ENCODE data around the gene ADAP2.

ADAP2 gene

GRCh38 chr17:30981531-30982519 lies 60.1 kb downstream of the ADAP2 start:
- DNase-seq, result no peak
- H3K79me2 ChIP-seq (ENCODE audit: low read length), result no peaks in the 10 kb centered on the region
- H3F3A ChIP-seq (ENCODE audit: insufficient read depth, low read length), result no peaks in the 10 kb centered on the region
- H3K9me3 ChIP-seq (replicated peaks; ENCODE audit: insufficient read depth, low read length), result no peaks in the 10 kb centered on the region
- H3K27me3 ChIP-seq (replicated peaks; ENCODE audit: insufficient read depth, low read length), result no peaks in the 10 kb centered on the region
- no peaks in the 10 kb centered on the region for H3K4me1 ChIP-seq (ENCODE audit: low read length)
- no peak overlapping the region for H3K4me3 ChIP-seq (ENCODE audit: low read length)
- H3K4me2 ChIP-seq (ENCODE audit: low read depth, low read length), result no peak overlapping the region
- no peaks in the 10 kb centered on the region for H4K20me1 ChIP-seq (ENCODE audit: insufficient read depth, low read length)
- no peak overlapping the region for H3K9ac ChIP-seq (ENCODE audit: low read length)
- TF ChIP-seq, protein P1, sequence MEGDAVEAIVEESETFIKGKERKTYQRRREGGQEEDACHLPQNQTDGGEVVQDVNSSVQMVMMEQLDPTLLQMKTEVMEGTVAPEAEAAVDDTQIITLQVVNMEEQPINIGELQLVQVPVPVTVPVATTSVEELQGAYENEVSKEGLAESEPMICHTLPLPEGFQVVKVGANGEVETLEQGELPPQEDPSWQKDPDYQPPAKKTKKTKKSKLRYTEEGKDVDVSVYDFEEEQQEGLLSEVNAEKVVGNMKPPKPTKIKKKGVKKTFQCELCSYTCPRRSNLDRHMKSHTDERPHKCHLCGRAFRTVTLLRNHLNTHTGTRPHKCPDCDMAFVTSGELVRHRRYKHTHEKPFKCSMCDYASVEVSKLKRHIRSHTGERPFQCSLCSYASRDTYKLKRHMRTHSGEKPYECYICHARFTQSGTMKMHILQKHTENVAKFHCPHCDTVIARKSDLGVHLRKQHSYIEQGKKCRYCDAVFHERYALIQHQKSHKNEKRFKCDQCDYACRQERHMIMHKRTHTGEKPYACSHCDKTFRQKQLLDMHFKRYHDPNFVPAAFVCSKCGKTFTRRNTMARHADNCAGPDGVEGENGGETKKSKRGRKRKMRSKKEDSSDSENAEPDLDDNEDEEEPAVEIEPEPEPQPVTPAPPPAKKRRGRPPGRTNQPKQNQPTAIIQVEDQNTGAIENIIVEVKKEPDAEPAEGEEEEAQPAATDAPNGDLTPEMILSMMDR (IDR thresholded peaks at IDR 0.05; ENCODE audit: low read length), result no peak
- TF ChIP-seq EZH2phosphoT487 (IDR thresholded peaks at IDR 0.05; ENCODE audit: low read length), result no peak
- no peak for TF ChIP-seq EZH2 (optimal IDR thresholded peaks at IDR 0.05; ENCODE audit: low read depth, low read length)
- no peak overlapping the region for H2AFZ ChIP-seq (ENCODE audit: low read length)
- no peak overlapping the region for H3K27ac ChIP-seq (ENCODE audit: low read length)
- no peaks in the 10 kb centered on the region for H3K36me3 ChIP-seq (replicated peaks; ENCODE audit: insufficient read depth, low read length)
- no peaks in the 10 kb centered on the region for H3K9me2 ChIP-seq (replicated peaks; ENCODE audit: insufficient read depth, low read length)

GRCh38 chr17:30982855-30983254 lies 61.1 kb downstream of the ADAP2 start:
- H3K9me2 ChIP-seq (replicated peaks; ENCODE audit: insufficient read depth, low read length), result no peaks in the 10 kb centered on the region
- no peak for TF ChIP-seq EZH2phosphoT487 (IDR thresholded peaks at IDR 0.05; ENCODE audit: low read length)
- H4K20me1 ChIP-seq (ENCODE audit: insufficient read depth, low read length), result no peaks in the 10 kb centered on the region
- no peaks in the 10 kb centered on the region for H3K36me3 ChIP-seq (replicated peaks; ENCODE audit: insufficient read depth, low read length)
- no peak overlapping the region for H3K4me2 ChIP-seq (ENCODE audit: low read depth, low read length)
- H3K27me3 ChIP-seq (replicated peaks; ENCODE audit: insufficient read depth, low read length), result no peaks in the 10 kb centered on the region
- H3K4me3 ChIP-seq (ENCODE audit: low read length), result no peak overlapping the region
- no peaks in the 10 kb centered on the region for H3F3A ChIP-seq (ENCODE audit: insufficient read depth, low read length)
- H2AFZ ChIP-seq (ENCODE audit: low read length), result no peak overlapping the region
- no peak overlapping the region for H3K27ac ChIP-seq (ENCODE audit: low read length)
- no peaks in the 10 kb centered on the region for H3K79me2 ChIP-seq (ENCODE audit: low read length)
- no peaks in the 10 kb centered on the region for H3K9me3 ChIP-seq (replicated peaks; ENCODE audit: insufficient read depth, low read length)
- no peak overlapping the region for H3K9ac ChIP-seq (ENCODE audit: low read length)
- DNase-seq, result no peak
- H3K4me1 ChIP-seq (ENCODE audit: low read length), result no peaks in the 10 kb centered on the region

DNA sequence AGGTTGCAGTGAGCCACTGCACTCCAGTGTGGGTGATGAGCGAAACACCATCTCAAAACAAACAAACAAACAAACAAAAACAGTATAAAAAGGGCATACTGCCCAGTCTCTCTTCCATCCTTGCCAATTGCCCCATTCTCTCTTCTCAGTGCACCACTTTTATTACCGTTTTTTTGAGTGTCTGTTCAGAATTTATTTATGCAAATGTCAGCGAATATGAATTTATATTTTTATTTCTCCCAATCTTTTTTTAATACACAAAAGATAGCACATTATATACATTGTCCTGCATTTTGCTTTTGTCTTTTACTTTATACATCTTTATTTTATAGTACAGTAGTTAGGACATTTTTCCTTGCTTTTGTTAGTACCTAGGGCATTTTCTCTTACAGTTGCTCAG lies 68.7 kb downstream of the ADAP2 start:
- H3K79me2 ChIP-seq (ENCODE audit: low read length), result no peaks in the 10 kb centered on the region
- no peaks in the 10 kb centered on the region for H4K20me1 ChIP-seq (ENCODE audit: insufficient read depth, low read length)
- H3K9me3 ChIP-seq (replicated peaks; ENCODE audit: insufficient read depth, low read length), result no peaks in the 10 kb centered on the region
- H3F3A ChIP-seq (ENCODE audit: insufficient read depth, low read length), result no peaks in the 10 kb centered on the region
- H2AFZ ChIP-seq (ENCODE audit: low read length), result no peak overlapping the region
- no peak overlapping the region for H3K27ac ChIP-seq (ENCODE audit: low read length)
- H3K9me2 ChIP-seq (replicated peaks; ENCODE audit: insufficient read depth, low read length), result no peaks in the 10 kb centered on the region
- H3K27me3 ChIP-seq (replicated peaks; ENCODE audit: insufficient read depth, low read length), result no peaks in the 10 kb centered on the region
- H3K4me2 ChIP-seq (ENCODE audit: low read depth, low read length), result no peak overlapping the region
- H3K4me3 ChIP-seq (ENCODE audit: low read length), result no peak overlapping the region
- no peak for TF ChIP-seq EZH2 (optimal IDR thresholded peaks at IDR 0.05; ENCODE audit: low read depth, low read length)
- no peak for TF ChIP-seq EZH2phosphoT487 (IDR thresholded peaks at IDR 0.05; ENCODE audit: low read length)
- H3K36me3 ChIP-seq (replicated peaks; ENCODE audit: insufficient read depth, low read length), result no peaks in the 10 kb centered on the region
- no peak overlapping the region for H3K9ac ChIP-seq (ENCODE audit: low read length)
- no peak for DNase-seq
- no peaks in the 10 kb centered on the region for H3K4me1 ChIP-seq (ENCODE audit: low read length)

DNA sequence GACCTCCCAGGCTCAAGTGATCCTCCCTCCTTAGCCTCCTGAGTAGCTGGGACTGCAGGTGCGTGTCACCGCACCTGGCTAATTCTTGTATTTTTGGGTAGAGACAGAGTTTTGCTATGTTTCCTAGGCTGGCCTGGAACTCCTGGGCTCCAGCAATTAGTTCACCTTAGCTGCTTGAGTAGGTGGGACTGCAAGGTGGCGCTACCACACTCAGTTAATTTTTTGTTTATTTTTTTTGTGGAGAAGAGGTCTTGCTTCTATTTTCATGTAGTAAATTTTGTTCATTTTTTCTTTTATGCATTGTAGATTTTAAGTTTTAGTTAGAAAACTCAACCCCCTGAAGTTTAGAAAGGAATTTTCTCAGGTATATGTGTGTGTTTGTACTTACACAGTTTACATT lies 70.8 kb downstream of the ADAP2 start:
- no peak overlapping the region for H3K27ac ChIP-seq (ENCODE audit: low read length)
- no peaks in the 10 kb centered on the region for H3F3A ChIP-seq (ENCODE audit: insufficient read depth, low read length)
- no peaks in the 10 kb centered on the region for H3K9me3 ChIP-seq (replicated peaks; ENCODE audit: insufficient read depth, low read length)
- no peak overlapping the region for H3K9ac ChIP-seq (ENCODE audit: low read length)
- no peaks in the 10 kb centered on the region for H3K79me2 ChIP-seq (ENCODE audit: low read length)
- H3K4me1 ChIP-seq (ENCODE audit: low read length), result no peaks in the 10 kb centered on the region
- no peak overlapping the region for H3K4me3 ChIP-seq (ENCODE audit: low read length)
- no peaks in the 10 kb centered on the region for H3K9me2 ChIP-seq (replicated peaks; ENCODE audit: insufficient read depth, low read length)
- no peak for TF ChIP-seq EZH2 (optimal IDR thresholded peaks at IDR 0.05; ENCODE audit: low read depth, low read length)
- TF ChIP-seq, protein P1 (IDR thresholded peaks at IDR 0.05; ENCODE audit: low read length), result no peak
- no peak for TF ChIP-seq EZH2phosphoT487 (IDR thresholded peaks at IDR 0.05; ENCODE audit: low read length)
- H4K20me1 ChIP-seq (ENCODE audit: insufficient read depth, low read length), result no peaks in the 10 kb centered on the region
- H2AFZ ChIP-seq (ENCODE audit: low read length), result no peak overlapping the region
- DNase-seq, result no peak
- no peaks in the 10 kb centered on the region for H3K36me3 ChIP-seq (replicated peaks; ENCODE audit: insufficient read depth, low read length)
- H3K27me3 ChIP-seq (replicated peaks; ENCODE audit: insufficient read depth, low read length), result no peaks in the 10 kb centered on the region
- H3K4me2 ChIP-seq (ENCODE audit: low read depth, low read length), result no peak overlapping the region

Measured in MM.1S (cell line).